Measurements from ENCODE around the gene MICB.

DNA sequence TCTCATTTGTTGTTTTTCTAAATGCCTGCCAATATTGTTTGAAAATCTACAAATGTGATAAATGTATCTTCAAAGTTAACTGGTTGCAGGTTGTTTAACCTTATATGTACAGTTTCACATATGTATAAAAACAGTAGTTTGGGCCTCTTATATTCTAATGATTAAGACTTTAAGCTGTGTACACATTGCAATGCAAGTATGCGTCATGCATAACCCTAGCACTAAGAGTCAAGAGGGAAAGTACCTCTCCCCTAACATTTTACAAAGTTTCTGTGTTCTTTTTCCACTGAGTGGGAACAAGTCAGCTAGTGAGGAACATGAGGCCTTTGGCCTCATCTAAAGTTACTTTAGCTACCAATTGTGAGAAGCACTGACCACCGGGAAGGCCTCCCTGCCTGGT, 25.7 kb upstream of the MICB start:
- no peak for TF ChIP-seq CTCF (IDR thresholded peaks at IDR 0.05)
- no peak for TF ChIP-seq POLR2A (IDR thresholded peaks at IDR 0.05)
- no peak for TF ChIP-seq POLR2AphosphoS5 (IDR thresholded peaks at IDR 0.05)
- TF ChIP-seq EP300 (IDR thresholded peaks at IDR 0.05): no peak
